KMS-11 (cell line): Measurements from ENCODE around the gene MUC2.

Experiments
- H2AFZ ChIP-seq: fragments of 200-600 bp; sonication (generic); 2 replicates; pipeline ENCODE4 v1.6.1; 2016; ENCODE audit warnings: antibody characterized with exemption, mixed run types, low read depth
- H3K27ac ChIP-seq: fragments of 200-600 bp; sonication (generic); 2 replicates; pipeline ENCODE4 v1.6.1; 2016; ENCODE audit warnings: mild to moderate bottlenecking, mixed run types
- H3K27me3 ChIP-seq: fragments of 200-600 bp; sonication (generic); 2 replicates; pipeline ENCODE4 v1.6.1; 2017; ENCODE audit warnings: mild to moderate bottlenecking, low read depth, mixed run types, moderate library complexity; ENCODE audit not compliant: insufficient read depth
- H3K36me3 ChIP-seq: fragments of 200-600 bp; sonication (generic); 2 replicates; pipeline ENCODE4 v1.6.1; 2017; ENCODE audit warnings: mild to moderate bottlenecking, mixed run types; ENCODE audit not compliant: insufficient read depth
- H3K4me1 ChIP-seq: fragments of 200-600 bp; sonication (generic); 2 replicates; pipeline ENCODE4 v1.6.1; 2016; ENCODE audit warnings: mild to moderate bottlenecking, low read depth, mixed run types; ENCODE audit not compliant: poor library complexity, severe bottlenecking
- H3K4me2 ChIP-seq: fragments of 200-600 bp; sonication (generic); 2 replicates; pipeline ENCODE4 v1.7.0; 2016; ENCODE audit warnings: mild to moderate bottlenecking, mixed run types
- H3K4me3 ChIP-seq: fragments of 200-600 bp; sonication (generic); IDR thresholded peaks from 2 replicates; pipeline ENCODE4 v1.6.1; 2017; ENCODE audit warnings: low read depth, low read length, mixed read lengths; ENCODE audit not compliant: insufficient read depth
- H3K79me2 ChIP-seq: fragments of 200-600 bp; sonication (generic); 2 replicates; pipeline ENCODE4 v1.6.1; 2016; ENCODE audit warnings: low read depth, mixed run types; ENCODE audit not compliant: insufficient read depth
- H3K9ac ChIP-seq: fragments of 200-600 bp; sonication (generic); 2 replicates; pipeline ENCODE4 v1.6.1; 2016; ENCODE audit warnings: mild to moderate bottlenecking, mixed run types
- H4K20me1 ChIP-seq: fragments of 200-600 bp; sonication (generic); 2 replicates; pipeline ENCODE4 v1.6.1; 2016; ENCODE audit warnings: mild to moderate bottlenecking, mixed run types; ENCODE audit not compliant: insufficient read depth
- TF ChIP-seq, protein P1 (sequence below): fragments of 200-600 bp; sonication (generic); conservative IDR thresholded peaks from 2 replicates; pipeline ENCODE4 v1.6.1; 2017; ENCODE audit warnings: low read depth, mild to moderate bottlenecking, antibody characterized with exemption, low read length, moderate library complexity, mixed read lengths

The MUC2 gene

DNA sequence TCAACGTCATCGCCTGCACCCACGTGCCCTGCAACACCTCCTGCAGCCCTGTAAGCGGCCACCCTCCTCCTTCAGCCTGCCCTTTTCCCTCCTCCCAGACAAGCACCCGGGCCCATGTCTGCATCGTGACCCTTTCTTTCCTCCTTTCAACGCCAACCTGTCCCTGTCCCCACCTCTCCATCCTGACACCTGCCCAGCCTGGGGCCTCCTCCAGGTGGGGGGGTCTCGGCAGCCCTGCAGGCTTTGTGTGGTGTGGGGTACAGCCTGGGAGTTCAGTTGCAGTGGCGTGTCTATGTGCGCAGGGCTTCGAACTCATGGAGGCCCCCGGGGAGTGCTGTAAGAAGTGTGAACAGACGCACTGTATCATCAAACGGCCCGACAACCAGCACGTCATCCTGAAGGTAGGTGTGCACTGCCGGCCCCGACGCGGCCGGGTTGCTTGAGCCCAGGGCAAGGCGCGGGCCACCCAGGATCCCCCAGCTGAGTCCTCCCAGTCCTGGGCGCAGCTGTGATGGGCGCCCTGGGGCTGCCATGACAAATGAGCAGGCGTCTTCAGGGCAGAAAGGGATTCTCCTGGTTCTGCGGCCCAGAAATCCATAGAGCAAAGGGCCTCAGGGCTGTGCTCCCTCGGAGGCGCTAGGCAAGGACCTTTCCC lies 33.7 kb downstream of the MUC2 start:
- TF ChIP-seq, protein P1, sequence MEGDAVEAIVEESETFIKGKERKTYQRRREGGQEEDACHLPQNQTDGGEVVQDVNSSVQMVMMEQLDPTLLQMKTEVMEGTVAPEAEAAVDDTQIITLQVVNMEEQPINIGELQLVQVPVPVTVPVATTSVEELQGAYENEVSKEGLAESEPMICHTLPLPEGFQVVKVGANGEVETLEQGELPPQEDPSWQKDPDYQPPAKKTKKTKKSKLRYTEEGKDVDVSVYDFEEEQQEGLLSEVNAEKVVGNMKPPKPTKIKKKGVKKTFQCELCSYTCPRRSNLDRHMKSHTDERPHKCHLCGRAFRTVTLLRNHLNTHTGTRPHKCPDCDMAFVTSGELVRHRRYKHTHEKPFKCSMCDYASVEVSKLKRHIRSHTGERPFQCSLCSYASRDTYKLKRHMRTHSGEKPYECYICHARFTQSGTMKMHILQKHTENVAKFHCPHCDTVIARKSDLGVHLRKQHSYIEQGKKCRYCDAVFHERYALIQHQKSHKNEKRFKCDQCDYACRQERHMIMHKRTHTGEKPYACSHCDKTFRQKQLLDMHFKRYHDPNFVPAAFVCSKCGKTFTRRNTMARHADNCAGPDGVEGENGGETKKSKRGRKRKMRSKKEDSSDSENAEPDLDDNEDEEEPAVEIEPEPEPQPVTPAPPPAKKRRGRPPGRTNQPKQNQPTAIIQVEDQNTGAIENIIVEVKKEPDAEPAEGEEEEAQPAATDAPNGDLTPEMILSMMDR = no peak
- Histone ChIP-seq H3K4me2 (no peak overlapping the region), H3K9ac (no peak overlapping the region), H4K20me1 (no peaks in the 10 kb centered on the region), H3K4me1 (no peaks in the 10 kb centered on the region), H3K79me2 (no peaks in the 10 kb centered on the region), H3K27me3 (peaks cover 47% of the 10 kb centered on the region), H3K4me3 (no peak overlapping the region), H3K36me3 (no peaks in the 10 kb centered on the region), H2AFZ (no peak overlapping the region), H3K27ac (no peak overlapping the region)

GRCh38 chr11:1109101-1109917 lies 34.6 kb downstream of the MUC2 start:
- H3K4me2 ChIP-seq = no peak overlapping the region
- no peaks in the 10 kb centered on the region for H3K4me1 ChIP-seq
- no peak overlapping the region for H3K4me3 ChIP-seq
- H3K36me3 ChIP-seq = no peaks in the 10 kb centered on the region
- H3K79me2 ChIP-seq = no peaks in the 10 kb centered on the region
- no peaks in the 10 kb centered on the region for H4K20me1 ChIP-seq
- H3K27ac ChIP-seq = no peak overlapping the region
- peaks cover 38% of the 10 kb centered on the region for H3K27me3 ChIP-seq
- H3K9ac ChIP-seq = no peak overlapping the region
- TF ChIP-seq, protein P1 = no peak
- no peak overlapping the region for H2AFZ ChIP-seq

GRCh38 chr11:1109918-1110705 lies 35.4 kb downstream of the MUC2 start:
- H3K27ac ChIP-seq = no peak overlapping the region
- H3K9ac ChIP-seq = no peak overlapping the region
- H3K4me2 ChIP-seq = no peak overlapping the region
- H3K79me2 ChIP-seq = no peaks in the 10 kb centered on the region
- H3K4me1 ChIP-seq = no peaks in the 10 kb centered on the region
- TF ChIP-seq, protein P1 = no peak
- H2AFZ ChIP-seq = no peak overlapping the region
- H3K36me3 ChIP-seq = no peaks in the 10 kb centered on the region
- H3K4me3 ChIP-seq = no peak overlapping the region
- peaks cover 37% of the 10 kb centered on the region for H3K27me3 ChIP-seq
- no peaks in the 10 kb centered on the region for H4K20me1 ChIP-seq

DNA sequence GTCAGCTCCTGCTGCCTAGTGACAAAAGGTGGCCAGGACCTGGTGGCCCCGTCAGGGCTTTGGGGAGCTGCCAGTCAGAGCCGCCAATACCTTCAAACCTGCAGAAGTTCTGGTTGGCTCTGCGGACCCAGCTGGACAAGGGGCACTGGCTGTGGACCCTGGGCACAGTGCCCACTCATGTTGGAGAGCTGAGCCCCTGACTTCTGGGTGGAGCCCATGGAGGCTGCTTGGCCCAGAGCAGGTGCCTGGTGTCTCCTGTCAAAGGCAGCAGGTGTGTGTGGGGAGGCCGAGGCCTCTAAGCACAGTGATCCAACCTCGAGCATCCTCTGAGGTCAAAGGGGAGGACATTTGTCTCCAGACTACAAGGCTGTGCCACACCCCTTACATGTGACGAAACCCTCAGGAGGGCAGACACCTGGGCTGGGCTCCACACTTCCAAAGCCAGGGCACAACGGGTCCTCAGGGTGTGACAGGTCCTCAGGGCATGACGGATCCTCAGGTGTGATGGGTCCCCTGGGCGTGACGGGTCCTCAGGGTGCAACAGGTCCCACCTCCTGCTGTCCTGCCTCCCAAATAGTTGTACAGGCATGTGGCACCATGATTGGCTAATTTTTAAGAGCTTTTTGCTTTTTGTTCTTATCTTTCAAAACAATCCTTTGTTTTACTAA lies 37.0 kb downstream of the MUC2 start:
- peaks cover 49% of the 10 kb centered on the region for H3K27me3 ChIP-seq
- no peaks in the 10 kb centered on the region for H3K36me3 ChIP-seq
- H3K4me2 ChIP-seq = no peak overlapping the region
- H3K9ac ChIP-seq = no peak overlapping the region
- no peaks in the 10 kb centered on the region for H3K4me1 ChIP-seq
- no peak overlapping the region for H2AFZ ChIP-seq
- TF ChIP-seq, protein P1 = no peak
- no peak overlapping the region for H3K4me3 ChIP-seq
- H4K20me1 ChIP-seq = no peaks in the 10 kb centered on the region
- H3K27ac ChIP-seq = no peak overlapping the region
- H3K79me2 ChIP-seq = no peaks in the 10 kb centered on the region
